T-helper 1 cell treated with Interleukin-12 subunit alpha and Interleukin-12 subunit beta and Interleukin-4 antibody, amounts not matched to agents 30 μg/mL and 1 μg/mL, for 36 hours (primary cell): ENCODE measurements around the gene SLA2.
A peak's percentile ranks its signal among the peaks of the same experiment; 100 is the strongest.
"Not testable (repeated sequence)": the region's sequence is repeated elsewhere in the genome, so short reads cannot be mapped to it uniquely, and the experiment has no call there.

Experiments
- H3K27ac Mint-ChIP-seq: one replicate; pipeline ENCODE4 v1.8.0; 2021; ENCODE audit warnings: mild to moderate bottlenecking, mixed read lengths
- H3K27me3 Mint-ChIP-seq: one replicate; pipeline ENCODE4 v1.8.0; 2021; ENCODE audit warnings: low read depth, mixed read lengths
- H3K36me3 Mint-ChIP-seq: one replicate; pipeline ENCODE4 v1.8.0; 2021; ENCODE audit warnings: low read depth, mixed read lengths
- H3K4me1 Mint-ChIP-seq: one replicate; pipeline ENCODE4 v1.8.0; 2021; ENCODE audit warnings: low read depth, mixed read lengths
- H3K4me3 Mint-ChIP-seq: one replicate; pipeline ENCODE4 v1.8.0; 2021; ENCODE audit warnings: mild to moderate bottlenecking, moderate library complexity, mixed read lengths
- H3K9me3 Mint-ChIP-seq: one replicate; pipeline ENCODE4 v1.8.0; 2021; ENCODE audit warnings: mixed read lengths

Gene SLA2

GRCh38 chr20:36582821-36583220 lies 63.2 kb downstream of the SLA2 start:
- Mint-ChIP-seq H3K27me3 (no peaks in the 10 kb centered on the region), H3K9me3 (no peaks in the 10 kb centered on the region), H3K27ac (peak overlapping the region; percentile 85), H3K4me3 (no peak overlapping the region), H3K36me3 (peaks cover 32% of the 10 kb centered on the region), H3K4me1 (peaks cover 29% of the 10 kb centered on the region)

DNA sequence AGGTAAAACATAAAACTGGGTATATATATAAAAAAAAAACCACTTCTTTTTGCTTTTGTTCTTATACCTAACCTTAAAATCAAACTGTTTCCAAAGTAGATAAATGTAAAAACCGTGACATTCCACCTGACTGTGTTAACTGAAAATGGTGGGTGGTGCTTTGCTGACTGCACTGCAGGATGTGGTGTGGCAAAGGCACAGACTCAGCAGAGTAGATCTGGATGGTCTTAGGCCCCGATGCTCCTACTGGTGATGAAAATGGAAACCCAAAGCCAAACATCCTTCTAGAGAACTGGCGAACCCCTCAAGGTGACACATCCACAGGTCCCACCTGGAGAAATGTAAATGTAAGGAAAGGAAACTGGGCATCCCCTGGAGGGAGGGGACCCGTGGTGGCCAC lies 63.7 kb downstream of the SLA2 start:
- H3K27ac Mint-ChIP-seq = peak overlapping the region; percentile 85
- peaks cover 25% of the 10 kb centered on the region for H3K4me1 Mint-ChIP-seq
- peaks cover 28% of the 10 kb centered on the region for H3K36me3 Mint-ChIP-seq
- no peaks in the 10 kb centered on the region for H3K27me3 Mint-ChIP-seq
- no peak overlapping the region for H3K4me3 Mint-ChIP-seq
- H3K9me3 Mint-ChIP-seq = no peaks in the 10 kb centered on the region

GRCh38 chr20:36579996-36580545 lies 65.9 kb downstream of the SLA2 start:
- H3K4me3 Mint-ChIP-seq = no peak overlapping the region
- peaks cover 32% of the 10 kb centered on the region for H3K4me1 Mint-ChIP-seq
- no peaks in the 10 kb centered on the region for H3K9me3 Mint-ChIP-seq
- peaks cover 36% of the 10 kb centered on the region for H3K36me3 Mint-ChIP-seq
- H3K27ac Mint-ChIP-seq = peak overlapping the region; percentile 27
- H3K27me3 Mint-ChIP-seq = no peaks in the 10 kb centered on the region

- Mint-ChIP-seq H3K4me3 (no peak overlapping the region), H3K36me3 (peaks cover 36% of the 10 kb centered on the region), H3K9me3 (no peaks in the 10 kb centered on the region), H3K27me3 (no peaks in the 10 kb centered on the region), H3K4me1 (peaks cover 35% of the 10 kb centered on the region), H3K27ac (no peak overlapping the region)
Observed at GRCh38 chr20:36578356-36579041, 67.5 kb downstream of the SLA2 start.

GRCh38 chr20:36576081-36576445 lies 69.9 kb downstream of the SLA2 start:
- H3K4me3 Mint-ChIP-seq = peak overlapping the region; percentile 100
- peaks cover 27% of the 10 kb centered on the region for H3K36me3 Mint-ChIP-seq
- no peaks in the 10 kb centered on the region for H3K27me3 Mint-ChIP-seq
- H3K4me1 Mint-ChIP-seq = peaks cover 39% of the 10 kb centered on the region
- no peaks in the 10 kb centered on the region for H3K9me3 Mint-ChIP-seq
- H3K27ac Mint-ChIP-seq = peak overlapping the region; percentile 36

DNA sequence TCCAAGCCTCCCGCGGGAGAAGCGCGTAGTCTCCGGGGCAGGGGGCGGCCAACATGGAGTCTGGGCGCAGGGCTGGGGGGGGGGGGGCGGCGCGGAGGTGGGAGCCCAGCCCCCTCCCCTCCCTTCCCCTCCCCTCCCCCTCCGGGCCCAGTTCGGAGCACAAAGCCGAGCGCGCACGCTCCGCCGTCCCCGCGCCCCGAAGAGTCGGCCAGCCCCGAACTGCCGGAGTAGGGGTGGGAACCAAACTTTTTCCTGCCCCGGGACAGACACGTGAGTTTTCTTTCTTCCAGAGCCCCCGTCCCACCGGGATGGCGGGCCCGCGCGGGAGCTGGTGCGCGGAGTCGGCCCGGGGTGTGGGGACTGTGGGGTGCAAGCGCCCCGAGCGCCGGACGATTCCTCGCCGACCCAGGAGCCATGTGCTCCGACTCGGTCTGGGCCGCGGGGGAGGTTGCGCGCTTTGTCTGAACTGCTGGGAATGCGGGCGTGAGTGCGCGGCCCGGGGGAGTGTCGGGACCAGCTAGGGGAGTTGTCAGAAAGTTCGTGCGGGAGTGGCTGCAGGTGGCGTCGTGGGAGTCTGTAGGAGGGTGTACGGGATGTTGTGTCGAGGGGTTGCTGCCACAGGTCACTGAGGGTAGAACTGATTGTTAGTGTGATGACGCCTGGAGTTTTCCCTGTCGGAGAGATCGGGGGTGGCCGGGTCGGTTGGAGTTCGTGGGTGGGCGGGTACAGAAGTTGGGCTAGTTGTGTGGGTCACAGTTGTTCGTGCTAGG lies 71.4 kb downstream of the SLA2 start:
- Mint-ChIP-seq H3K4me3 (peak overlapping the region; percentile 100), H3K9me3 (no peaks in the 10 kb centered on the region), H3K27ac (peak overlapping the region; percentile 98), H3K36me3 (peaks cover 19% of the 10 kb centered on the region), H3K4me1 (peaks cover 33% of the 10 kb centered on the region), H3K27me3 (no peaks in the 10 kb centered on the region)

DNA sequence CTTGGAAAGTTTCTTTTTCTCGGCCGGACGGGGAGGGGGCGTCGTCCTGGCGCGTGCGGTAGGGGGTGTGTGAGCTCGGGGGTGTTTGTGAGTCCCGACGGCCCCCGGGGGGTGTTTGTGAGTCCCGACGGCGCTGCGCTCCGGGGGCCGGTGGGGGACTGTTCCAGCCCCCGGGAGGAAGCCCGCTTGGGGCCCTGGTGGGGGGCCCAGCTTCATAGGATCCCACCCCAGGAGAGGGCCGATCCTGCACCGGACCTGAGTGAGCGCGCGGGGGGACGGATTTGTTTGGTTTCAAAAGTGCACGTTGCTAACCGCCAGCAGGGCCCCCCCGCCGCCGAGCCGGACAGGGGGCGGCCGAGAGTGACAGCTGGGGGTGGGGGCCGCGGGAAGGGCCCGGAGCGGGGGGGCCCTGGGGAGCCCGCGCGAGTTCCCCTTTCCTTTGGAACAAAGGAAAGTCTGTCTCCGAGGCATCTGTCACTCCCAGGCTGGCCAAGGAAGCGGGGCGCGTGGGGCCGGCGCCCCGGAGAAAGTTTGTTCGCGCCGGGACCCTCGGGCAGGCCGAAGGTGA lies 72.1 kb downstream of the SLA2 start:
- peaks cover 16% of the 10 kb centered on the region for H3K36me3 Mint-ChIP-seq
- peak overlapping the region; percentile 59 for H3K27ac Mint-ChIP-seq
- H3K4me3 Mint-ChIP-seq = peak overlapping the region; percentile 64
- no peaks in the 10 kb centered on the region for H3K27me3 Mint-ChIP-seq
- H3K4me1 Mint-ChIP-seq = peaks cover 33% of the 10 kb centered on the region
- H3K9me3 Mint-ChIP-seq = no peaks in the 10 kb centered on the region

DNA sequence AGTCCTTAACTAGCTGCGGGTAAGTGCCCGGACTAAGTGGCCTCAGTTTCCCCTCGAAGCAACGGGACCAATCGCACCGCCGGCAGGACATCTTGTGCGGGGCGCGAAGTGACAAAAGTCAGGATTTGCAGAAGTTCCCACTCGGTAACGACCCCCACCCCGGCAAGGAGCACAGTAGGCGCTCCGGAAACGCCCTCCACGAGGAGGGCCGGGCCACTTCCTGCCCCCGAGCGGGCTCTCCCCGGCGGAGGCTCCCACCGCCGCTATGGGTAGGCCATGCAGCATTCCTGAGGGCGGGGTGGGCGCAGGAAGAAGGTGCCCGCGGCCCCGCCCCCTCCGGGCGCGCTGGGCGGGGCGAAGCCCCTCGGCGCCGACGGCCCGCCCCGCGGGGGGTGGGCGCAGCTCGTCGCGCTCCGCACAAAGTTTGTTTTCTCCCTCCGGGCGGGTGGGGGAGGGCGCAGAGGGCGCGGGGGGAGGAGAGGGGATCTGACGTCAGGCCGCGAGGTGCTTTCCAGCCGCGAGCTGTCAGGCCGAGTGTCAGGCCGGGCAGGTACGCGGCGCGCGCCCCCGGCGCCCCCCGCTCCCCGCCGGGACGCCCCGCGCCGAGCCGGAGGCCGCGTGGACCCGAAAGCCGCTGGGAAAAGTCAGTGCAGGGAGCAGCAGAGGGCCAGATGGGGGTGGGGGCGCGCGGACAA lies 72.7 kb downstream of the SLA2 start, which contains the start of gene TGIF2:
TGIF2 (plus strand) TSS at position 495 of the 695 bp plus-strand sequence. CDS start 5,178 bp downstream, outside the sequence.
- H3K27me3 Mint-ChIP-seq = no peaks in the 10 kb centered on the region
- H3K27ac Mint-ChIP-seq = peak within 1 kb of the TSS; percentile 98
- peaks cover 33% of the 10 kb centered on the region for H3K4me1 Mint-ChIP-seq
- no peaks in the 10 kb centered on the region for H3K9me3 Mint-ChIP-seq
- peak within 1 kb of the TSS; percentile 100 for H3K4me3 Mint-ChIP-seq
- H3K36me3 Mint-ChIP-seq = peaks cover 16% of the 10 kb centered on the region

- Mint-ChIP-seq H3K9me3 (no peaks in the 10 kb centered on the region), H3K4me1 (peaks cover 33% of the 10 kb centered on the region), H3K36me3 (peaks cover 16% of the 10 kb centered on the region), H3K27me3 (no peaks in the 10 kb centered on the region), H3K4me3 (peak overlapping the region; percentile 84), H3K27ac (peak overlapping the region; percentile 98)
Observed at GRCh38 chr20:36572701-36573102, 73.3 kb downstream of the SLA2 start.

GRCh38 chr20:36571564-36572504 lies 74.2 kb downstream of the SLA2 start:
- Mint-ChIP-seq H3K4me1 (peaks cover 33% of the 10 kb centered on the region), H3K27ac (peak overlapping the region; percentile 98), H3K27me3 (no peaks in the 10 kb centered on the region), H3K36me3 (peaks cover 16% of the 10 kb centered on the region), H3K4me3 (peak overlapping the region; percentile 84), H3K9me3 (no peaks in the 10 kb centered on the region)

- Mint-ChIP-seq H3K4me1 (peaks cover 16% of the 10 kb centered on the region), H3K9me3 (peaks cover 8% of the 10 kb centered on the region), H3K36me3 (peaks cover 4% of the 10 kb centered on the region), H3K27me3 (no peaks in the 10 kb centered on the region), H3K27ac (no peak overlapping the region), H3K4me3 (no peak overlapping the region)
Observed at GRCh38 chr20:36569847-36570429, 76.1 kb downstream of the SLA2 start.

GRCh38 chr20:36565520-36565919 lies 80.5 kb downstream of the SLA2 start:
- Mint-ChIP-seq H3K36me3 (peaks cover 3% of the 10 kb centered on the region), H3K9me3 (peaks cover 18% of the 10 kb centered on the region), H3K4me1 (no peaks in the 10 kb centered on the region), H3K27me3 (no peaks in the 10 kb centered on the region), H3K4me3 (no peak overlapping the region), H3K27ac (no peak overlapping the region)

GRCh38 chr20:36564726-36565121 lies 81.3 kb downstream of the SLA2 start:
- not testable (repeated sequence) for H3K27ac Mint-ChIP-seq, H3K4me1 Mint-ChIP-seq, H3K4me3 Mint-ChIP-seq, H3K36me3 Mint-ChIP-seq, H3K27me3 Mint-ChIP-seq
- peaks cover 18% of the 10 kb centered on the region for H3K9me3 Mint-ChIP-seq
